Common myeloid progenitor, CD34-positive (primary cell): ENCODE measurements around the gene YPEL4.
A peak's percentile ranks its signal among the peaks of the same experiment; 100 is the strongest.

ENCODE experiments used
- CTCF ChIA-PET: fragments of 350-600 bp; sonication (Branson Sonifier 250); formaldehyde crosslinking; loops from one replicate; lab custom pipeline; 2021; ENCODE audit warnings: antibody characterized with exemption; lab: Charles Lee
- POLR2A ChIA-PET: fragments of 350-600 bp; sonication (Branson Sonifier 250); formaldehyde crosslinking; loops from one replicate; lab custom pipeline; 2021; ENCODE audit warnings: antibody characterized with exemption; lab: Charles Lee
- DNase-seq, 3 donors: peaks; one replicate each; pipeline versions ENCODE4 v3.0.0 to v3.0.0-alpha.2; 2013
- H3K27ac ChIP-seq, 2 experiments: 1 replicate in 1 of 2; 2 replicates in 1 of 2; pipeline ENCODE4 v1.7.0; 2013; ENCODE audit warnings: inconsistent platforms in 2 of 2, low read length in 2 of 2, mild to moderate bottlenecking in 2 of 2, low read depth in 1 of 2, moderate library complexity in 1 of 2; ENCODE audit not compliant: severe bottlenecking in 2 of 2, insufficient read depth in 1 of 2, poor library complexity in 1 of 2
- H3K27me3 ChIP-seq, 5 experiments: replicated peaks in 2 of 5; 1 replicate in 3 of 5; 2 replicates in 2 of 5; pipeline versions ENCODE4 v1.6.1 to v1.7.0; 2013; ENCODE audit warnings: low read length in 4 of 5, mild to moderate bottlenecking in 2 of 5, moderate library complexity in 2 of 5, inconsistent platforms in 1 of 5; ENCODE audit not compliant: insufficient read depth in 5 of 5, control insufficient read depth in 4 of 5
- H3K36me3 ChIP-seq, 4 experiments: 1 replicate in 2 of 4; 2 replicates in 2 of 4; pipeline versions ENCODE4 v1.6.1 to v1.7.0; 2013; ENCODE audit warnings: low read length in 3 of 4, control low read depth in 1 of 4, mild to moderate bottlenecking in 1 of 4; ENCODE audit not compliant: control insufficient read depth in 4 of 4, insufficient read depth in 4 of 4
- H3K4me1 ChIP-seq, 4 experiments: 1 replicate in 3 of 4; 2 replicates in 1 of 4; pipeline versions ENCODE4 v1.6.1 to v1.7.1; 2013; ENCODE audit warnings: low read length in 3 of 4, mild to moderate bottlenecking in 3 of 4, control low read depth in 1 of 4, inconsistent platforms in 1 of 4, moderate library complexity in 1 of 4; ENCODE audit not compliant: control insufficient read depth in 4 of 4, insufficient read depth in 4 of 4; ENCODE audit errors: control extremely low read depth in 1 of 4
- H3K4me3 ChIP-seq, 7 experiments: 1 replicate in 4 of 7; 2 replicates in 3 of 7; pipeline versions ENCODE4 v1.5.1 to v1.7.0; 2013; ENCODE audit warnings: mild to moderate bottlenecking in 7 of 7, low read length in 6 of 7, moderate library complexity in 6 of 7, inconsistent platforms in 2 of 7, low read depth in 2 of 7, control low read depth in 1 of 7; ENCODE audit not compliant: insufficient read depth in 4 of 7, control insufficient read depth in 1 of 7; ENCODE audit errors: extremely low read depth in 1 of 7
- H3K9me3 ChIP-seq, 5 experiments: 1 replicate in 4 of 5; 2 replicates in 1 of 5; pipeline versions ENCODE4 v1.6.1 to v1.7.1; 2013; ENCODE audit warnings: low read length in 4 of 5, mild to moderate bottlenecking in 2 of 5, inconsistent platforms in 1 of 5, low read depth in 1 of 5, moderate library complexity in 1 of 5; ENCODE audit not compliant: control insufficient read depth in 4 of 5, insufficient read depth in 2 of 5; ENCODE audit errors: control extremely low read depth in 1 of 5
- WGBS: methylation state at CpG from one replicate; pipeline ENCODE4 v1.1.5; 2013; ENCODE audit not compliant: insufficient coverage; 5-methylcytosine and 5-hydroxymethylcytosine counted together

Gene YPEL4

DNA sequence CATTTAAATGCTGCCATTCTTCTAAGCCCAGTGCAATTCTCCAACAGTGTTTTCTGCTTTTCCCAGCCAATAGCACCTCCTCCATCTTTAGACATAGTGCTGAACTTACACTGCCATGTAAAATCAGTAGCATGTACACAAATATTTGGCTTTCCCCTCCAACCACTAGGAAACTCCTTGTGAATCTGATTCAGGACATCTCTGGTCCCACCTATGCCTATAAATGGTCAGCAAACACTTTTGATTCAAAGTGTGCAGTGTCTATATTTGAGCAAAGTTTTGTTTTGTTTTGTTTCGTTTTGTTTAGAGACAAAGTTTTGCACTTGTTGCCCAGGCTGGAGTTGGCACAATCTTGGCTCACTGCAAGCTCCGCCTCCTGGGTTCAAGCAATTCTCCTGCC is 24.8 kb downstream of the YPEL4 start:
- H3K27ac ChIP-seq: no peak overlapping the region
- peaks cover 0 to 4% (median under 1%) of the 10 kb centered on the region in 4 experiments for H3K36me3 ChIP-seq
- peaks cover 0 to 3% (median 1%) of the 10 kb centered on the region in 4 experiments for H3K4me1 ChIP-seq
- DNase-seq: no peak
- peaks cover 0 to 5% (median 0%) of the 10 kb centered on the region in 5 experiments for H3K9me3 ChIP-seq
- H3K27me3 ChIP-seq: no peaks in the 10 kb centered on the region
- ChIA-PET CTCF (interaction anchor here (1.0 to 18.3 kb wide), 8 partner anchors 11 to 57 kb away, joined by 3 to 158 read pairs (median 3); partner anchors contain the start of gene UBE2L6), POLR2A (no interaction called here)
- no CpG with 5 or more reads among the region's 2 CpGs for WGBS
- no peak overlapping the region for H3K4me3 ChIP-seq

DNA sequence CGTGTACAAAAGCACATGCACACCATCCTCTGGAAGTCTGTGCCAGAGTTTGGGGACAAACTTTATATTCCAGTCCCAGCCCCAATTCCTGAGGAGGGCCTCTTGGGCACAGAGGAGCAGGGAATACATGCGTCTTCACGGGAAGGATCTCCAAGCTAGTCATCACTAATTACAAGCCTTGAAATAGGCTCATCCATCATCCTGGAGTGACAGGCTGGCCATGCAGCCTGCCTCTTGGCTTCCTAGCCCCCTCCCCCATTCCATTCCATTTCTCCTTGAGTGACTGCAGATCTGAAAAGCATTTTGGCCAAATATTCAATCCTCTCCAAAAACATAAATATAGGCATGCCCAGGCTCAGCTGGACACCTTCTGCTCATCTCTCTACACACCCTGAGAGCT is 27.4 kb downstream of the YPEL4 start:
- WGBS: 93% methylated on average over 3 of the region's 3 CpGs

DNA sequence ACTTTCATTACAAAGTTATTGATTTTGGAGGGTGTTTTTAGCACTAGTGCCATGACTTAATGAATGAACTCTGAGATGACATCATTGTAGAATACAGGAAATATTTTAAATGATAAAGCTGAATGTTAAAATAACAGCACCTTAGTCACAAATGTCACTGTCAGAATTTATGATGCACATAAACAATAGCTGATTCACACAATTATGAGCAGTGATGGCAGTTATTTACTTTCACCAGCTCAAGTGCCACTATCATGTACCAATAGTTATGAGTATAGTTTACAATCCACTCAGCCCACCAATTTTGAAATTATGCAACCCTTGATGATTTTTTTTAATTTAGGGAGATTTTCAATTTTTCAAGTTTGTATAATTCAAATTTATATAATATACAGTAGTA is 29.2 kb downstream of the YPEL4 start:
- ChIA-PET POLR2A (no interaction called here), CTCF (interaction anchor here (1.2 to 18.3 kb wide), 5 partner anchors 11 to 24 kb away, joined by 3 to 158 read pairs (median 4); no protein-coding TSS in a partner anchor)
- H3K4me1 ChIP-seq: peaks cover 0 to 3% (median 0%) of the 10 kb centered on the region in 4 experiments
- no peak overlapping the region for H3K27ac ChIP-seq
- H3K36me3 ChIP-seq: peaks cover 0 to 11% (median 2%) of the 10 kb centered on the region in 4 experiments
- H3K4me3 ChIP-seq: no peak overlapping the region
- DNase-seq: no peak
- H3K27me3 ChIP-seq: no peaks in the 10 kb centered on the region
- H3K9me3 ChIP-seq: peaks cover 0 to 12% (median 6%) of the 10 kb centered on the region in 5 experiments

More for the DNA sequence above, 27.4 kb downstream of the YPEL4 start:
- POLR2A ChIA-PET: interaction anchor here (0.5 to 0.7 kb wide), 2 partner anchors 25 to 26 kb away, joined by 4 to 6 read pairs; partner anchors contain the start of gene SERPING1
- Histone ChIP-seq H3K27ac (no peak overlapping the region), H3K4me3 (no peak overlapping the region), H3K36me3 (peaks cover 0 to 5% (median 2%) of the 10 kb centered on the region in 4 experiments), H3K4me1 (peaks cover 0 to 3% (median 0%) of the 10 kb centered on the region in 4 experiments), H3K27me3 (no peaks in the 10 kb centered on the region), H3K9me3 (peaks cover 0 to 12% (median 6%) of the 10 kb centered on the region in 5 experiments)
- no peak for DNase-seq
- CTCF ChIA-PET: interaction anchor here (1.1 to 18.3 kb wide), 2 partner anchors 10 to 17 kb away, joined by 4 to 158 read pairs; no protein-coding TSS in a partner anchor

DNA sequence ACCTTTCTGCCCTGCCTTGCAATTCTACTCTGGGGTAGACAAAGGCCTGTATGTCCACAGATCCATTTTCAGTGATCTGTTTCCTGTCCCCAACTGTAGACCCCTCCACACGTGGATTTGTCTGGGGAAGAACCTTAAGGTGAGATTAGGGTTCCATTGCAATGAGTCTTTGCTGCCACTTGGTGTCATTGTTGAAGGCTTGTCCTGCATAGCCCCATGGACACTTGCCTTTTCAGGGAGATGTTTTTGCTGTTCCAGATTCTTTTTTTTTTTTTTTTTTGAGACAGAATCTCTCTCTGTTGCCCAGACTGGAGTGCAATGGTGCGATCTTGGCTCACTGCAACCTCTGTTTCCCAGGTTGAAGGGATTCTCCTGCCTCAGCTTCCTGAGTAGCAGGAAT is 30.4 kb downstream of the YPEL4 start:
- H3K4me3 ChIP-seq: no peak overlapping the region
- H3K27me3 ChIP-seq: no peaks in the 10 kb centered on the region
- H3K27ac ChIP-seq: no peak overlapping the region
- ChIA-PET POLR2A (no interaction called here), CTCF (interaction anchor here (1.1 to 18.3 kb wide), 3 partner anchors 8 to 20 kb away, joined by 3 to 158 read pairs (median 5); no protein-coding TSS in a partner anchor)
- H3K9me3 ChIP-seq: peaks cover 0 to 12% (median 6%) of the 10 kb centered on the region in 5 experiments
- WGBS: 100% methylated on average over 2 of the region's 2 CpGs
- H3K36me3 ChIP-seq: peaks cover 0 to 22% (median 6%) of the 10 kb centered on the region in 4 experiments
- H3K4me1 ChIP-seq: peaks cover 0 to 3% (median 0%) of the 10 kb centered on the region in 4 experiments
- peak in 2 of 3 donors; percentile 51 to 57 for DNase-seq

DNA sequence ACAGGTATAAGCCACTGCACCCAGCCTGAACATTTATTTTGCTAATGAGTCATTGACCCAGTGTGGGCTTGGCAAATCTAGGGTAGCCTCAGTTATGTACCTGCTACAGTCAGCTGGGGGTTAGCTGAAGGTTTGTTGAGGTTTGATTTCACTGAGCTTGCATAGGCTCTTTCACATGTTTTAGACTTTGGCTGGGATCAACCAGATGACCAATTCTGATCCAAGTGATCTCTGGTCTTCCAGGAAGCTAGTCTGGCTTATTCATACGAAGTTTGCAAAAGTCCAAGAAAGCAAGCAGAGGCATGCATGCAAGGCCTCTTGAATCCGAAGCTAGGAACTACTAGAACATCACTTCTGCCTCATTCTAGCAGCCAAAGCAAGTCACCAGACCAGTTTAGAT is 31.3 kb downstream of the YPEL4 start:
- DNase-seq: no peak
- peaks cover 0 to 3% (median 0%) of the 10 kb centered on the region in 4 experiments for H3K4me1 ChIP-seq
- H3K36me3 ChIP-seq: peaks cover 0 to 31% (median 14%) of the 10 kb centered on the region in 4 experiments
- H3K27ac ChIP-seq: no peak overlapping the region
- WGBS: 100% methylated on average over 1 of the region's 2 CpGs
- H3K9me3 ChIP-seq: peaks cover 0 to 12% (median 6%) of the 10 kb centered on the region in 5 experiments
- ChIA-PET POLR2A (no interaction called here), CTCF (interaction anchor here (0.6 to 18.3 kb wide), 10 partner anchors 9 to 81 kb away, joined by 3 to 158 read pairs (median 3); partner anchors contain the start of gene SMTNL1)
- H3K4me3 ChIP-seq: no peak overlapping the region
- H3K27me3 ChIP-seq: no peaks in the 10 kb centered on the region

DNA sequence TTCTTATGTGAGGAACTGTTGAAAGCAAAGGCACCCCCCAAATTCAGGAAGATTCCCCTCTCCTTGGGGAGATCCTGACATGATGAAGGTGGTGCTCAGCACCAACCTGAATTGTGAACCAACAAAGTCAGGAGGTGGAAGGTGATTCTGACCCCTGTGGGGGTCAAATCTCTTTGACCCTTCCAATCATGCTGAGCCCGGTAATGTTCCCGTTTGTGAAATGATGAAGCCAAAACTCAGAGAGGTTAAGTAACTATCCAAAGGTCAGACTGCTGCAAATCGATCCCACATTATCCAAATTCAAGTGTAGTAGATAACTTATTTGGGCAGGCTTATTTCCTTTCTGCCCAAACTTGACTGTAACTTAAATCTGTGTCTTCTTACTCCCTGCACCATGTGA is 33.1 kb downstream of the YPEL4 start:
- Histone ChIP-seq H3K27ac (no peak overlapping the region), H3K9me3 (peaks cover 0 to 12% (median 6%) of the 10 kb centered on the region in 5 experiments), H3K4me1 (no peaks in the 10 kb centered on the region), H3K36me3 (peaks cover 0 to 45% (median 21%) of the 10 kb centered on the region in 4 experiments), H3K4me3 (no peak overlapping the region), H3K27me3 (no peaks in the 10 kb centered on the region)
- ChIA-PET CTCF (interaction anchor here (1.5 to 18.3 kb wide), 2 partner anchors 23 to 28 kb away, joined by 7 to 158 read pairs; no protein-coding TSS in a partner anchor), POLR2A (no interaction called here)
- WGBS: 95% methylated on average over 3 of the region's 3 CpGs
- DNase-seq: no peak

DNA sequence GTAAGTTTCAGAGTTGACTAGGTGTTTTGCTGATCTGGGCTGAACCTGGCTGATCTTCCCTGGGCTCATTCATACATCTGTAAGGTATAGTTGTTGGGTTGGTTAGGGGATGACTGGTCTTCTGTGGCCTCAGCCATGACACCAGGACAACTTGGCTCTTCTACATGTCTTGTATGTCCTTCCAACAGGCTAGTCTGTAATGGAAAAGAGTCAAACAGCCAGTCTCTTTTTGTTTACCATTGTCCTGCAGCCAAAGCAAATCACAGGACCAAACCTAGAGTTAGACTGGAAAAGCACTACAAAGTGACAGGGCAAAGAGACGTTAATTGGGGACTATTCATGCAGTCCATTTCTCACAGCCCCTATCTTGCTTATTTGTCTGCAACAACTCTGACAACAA is 34.4 kb downstream of the YPEL4 start:
- WGBS: no CpG with 5 or more reads among the region's 1 CpG

More for the DNA sequence above, 34.4 kb downstream of the YPEL4 start:
- Histone ChIP-seq H3K27ac (no peak overlapping the region), H3K4me1 (no peaks in the 10 kb centered on the region), H3K4me3 (no peak overlapping the region), H3K36me3 (peaks cover 2 to 56% (median 24%) of the 10 kb centered on the region in 4 experiments), H3K9me3 (peaks cover 0 to 9% (median 6%) of the 10 kb centered on the region in 5 experiments), H3K27me3 (no peaks in the 10 kb centered on the region)
- ChIA-PET POLR2A (no interaction called here), CTCF (interaction anchor here (2.2 to 18.3 kb wide), 3 partner anchors 11 to 24 kb away, joined by 7 to 158 read pairs (median 11); no protein-coding TSS in a partner anchor)
- no peak for DNase-seq
